Measurements from ENCODE around the gene ZFYVE19.

The ZFYVE19 gene

DNA sequence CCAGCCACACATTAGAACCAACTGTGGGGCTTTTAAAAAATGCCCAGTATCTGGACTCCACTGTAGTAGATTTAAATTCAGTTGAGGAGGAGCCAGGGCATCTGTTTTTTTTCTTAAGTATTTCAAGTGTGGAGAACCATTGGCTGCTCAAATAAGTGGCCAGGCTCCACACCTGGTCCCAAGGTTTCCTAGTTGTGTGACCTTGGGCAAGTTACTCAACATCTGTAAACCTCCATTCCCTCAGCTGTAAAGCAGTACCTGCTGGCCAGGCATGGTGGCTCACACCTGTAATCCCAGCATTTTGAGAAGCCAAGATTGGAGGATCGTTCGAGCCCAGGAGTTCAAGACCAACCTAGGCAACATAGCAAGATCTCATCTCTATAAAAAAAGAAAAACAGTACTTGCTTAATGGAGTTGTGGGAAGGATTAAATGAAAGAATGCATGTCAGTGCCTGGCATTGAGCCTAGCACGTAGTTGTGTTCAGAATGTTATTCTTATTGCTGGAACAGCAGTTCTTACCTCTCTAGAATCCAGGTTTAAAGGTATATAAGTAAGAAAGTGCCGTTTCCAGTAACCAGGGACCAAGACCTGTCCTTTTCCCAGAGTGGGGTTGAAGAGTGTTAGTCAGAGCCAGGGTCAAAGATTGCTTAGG is 19.7 kb downstream of the ZFYVE19 start:
- no peak overlapping the region for H3K4me2 ChIP-seq (ENCODE audit: low read depth, low read length, poor library complexity, severe bottlenecking)

DNA sequence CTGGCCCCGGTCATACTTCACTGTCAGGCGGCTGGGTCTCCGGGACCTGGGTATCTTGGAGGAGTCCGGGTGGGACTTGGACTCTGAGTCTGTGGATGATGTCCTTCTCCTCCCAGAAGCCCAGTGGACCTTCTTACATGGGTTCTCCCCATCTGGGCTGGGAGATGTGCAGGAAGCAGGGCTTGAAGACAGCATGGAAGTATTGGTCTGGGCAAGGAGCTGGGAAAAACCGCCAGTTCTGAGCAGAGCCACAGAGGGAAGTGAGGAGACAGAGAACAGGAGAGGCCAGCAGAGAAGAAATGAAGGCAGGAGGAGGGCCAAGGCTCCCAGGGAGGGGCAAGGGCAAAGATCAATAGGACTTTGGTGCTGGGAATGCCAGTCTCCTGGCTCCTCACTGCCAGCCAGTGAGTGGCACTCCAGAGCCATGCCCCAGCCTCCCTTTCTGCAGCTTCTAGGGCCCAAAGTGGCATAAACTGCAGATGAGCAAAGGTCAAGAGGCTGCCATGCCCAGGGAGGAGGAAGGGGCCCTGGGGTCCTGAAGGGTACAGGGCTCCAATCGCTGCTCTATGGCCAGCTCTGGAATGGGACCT is 21.7 kb downstream of the ZFYVE19 start, which contains the start of gene PPP1R14D:
TSS of gene PPP1R14D (minus strand) at position 262 of the 590 bp plus-strand sequence. CDS start at position 195, 67 bp downstream.
- H3K79me2 ChIP-seq (ENCODE audit: insufficient read depth, low read length): no peaks in the 10 kb centered on the region
- H3K9me3 ChIP-seq (ENCODE audit: insufficient read depth, low read depth, low read length): no peaks in the 10 kb centered on the region
- H3K36me3 ChIP-seq (ENCODE audit: insufficient read depth, low read length): no peaks in the 10 kb centered on the region
- TF ChIP-seq, protein P1, sequence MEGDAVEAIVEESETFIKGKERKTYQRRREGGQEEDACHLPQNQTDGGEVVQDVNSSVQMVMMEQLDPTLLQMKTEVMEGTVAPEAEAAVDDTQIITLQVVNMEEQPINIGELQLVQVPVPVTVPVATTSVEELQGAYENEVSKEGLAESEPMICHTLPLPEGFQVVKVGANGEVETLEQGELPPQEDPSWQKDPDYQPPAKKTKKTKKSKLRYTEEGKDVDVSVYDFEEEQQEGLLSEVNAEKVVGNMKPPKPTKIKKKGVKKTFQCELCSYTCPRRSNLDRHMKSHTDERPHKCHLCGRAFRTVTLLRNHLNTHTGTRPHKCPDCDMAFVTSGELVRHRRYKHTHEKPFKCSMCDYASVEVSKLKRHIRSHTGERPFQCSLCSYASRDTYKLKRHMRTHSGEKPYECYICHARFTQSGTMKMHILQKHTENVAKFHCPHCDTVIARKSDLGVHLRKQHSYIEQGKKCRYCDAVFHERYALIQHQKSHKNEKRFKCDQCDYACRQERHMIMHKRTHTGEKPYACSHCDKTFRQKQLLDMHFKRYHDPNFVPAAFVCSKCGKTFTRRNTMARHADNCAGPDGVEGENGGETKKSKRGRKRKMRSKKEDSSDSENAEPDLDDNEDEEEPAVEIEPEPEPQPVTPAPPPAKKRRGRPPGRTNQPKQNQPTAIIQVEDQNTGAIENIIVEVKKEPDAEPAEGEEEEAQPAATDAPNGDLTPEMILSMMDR (conservative IDR thresholded peaks at IDR 0.05; ENCODE audit: low read length): no peak
- no peak for TF ChIP-seq EZH2phosphoT487 (IDR thresholded peaks at IDR 0.05; ENCODE audit: borderline replicate concordance)
- no peak within 1 kb of the TSS for H3K9ac ChIP-seq (ENCODE audit: low read depth, low read length, poor library complexity, severe bottlenecking)
- H3K4me1 ChIP-seq (ENCODE audit: insufficient read depth, low read length, poor library complexity, severe bottlenecking): no peaks in the 10 kb centered on the region
- no peaks in the 10 kb centered on the region for H3K9me2 ChIP-seq (replicated peaks; ENCODE audit: low read depth, low read length)
- H3K4me2 ChIP-seq (ENCODE audit: low read depth, low read length, poor library complexity, severe bottlenecking): no peak within 1 kb of the TSS
- no peaks in the 10 kb centered on the region for H4K20me1 ChIP-seq (ENCODE audit: insufficient read depth, low read length, poor library complexity, severe bottlenecking)
- no peaks in the 10 kb centered on the region for H3F3A ChIP-seq (ENCODE audit: low read depth)
- H3K27me3 ChIP-seq (ENCODE audit: insufficient read depth, low read length, poor library complexity, severe bottlenecking): no peaks in the 10 kb centered on the region
- no peak within 1 kb of the TSS for H2AFZ ChIP-seq (ENCODE audit: low read length)
- no peak within 1 kb of the TSS for H3K4me3 ChIP-seq (ENCODE audit: low read length, poor library complexity, severe bottlenecking)

More for the DNA sequence above, 19.7 kb downstream of the ZFYVE19 start:
- Histone ChIP-seq H3K9me2 (replicated peaks; ENCODE audit: low read depth, low read length) (no peaks in the 10 kb centered on the region), H3K9me3 (ENCODE audit: insufficient read depth, low read depth, low read length) (no peaks in the 10 kb centered on the region), H3K79me2 (ENCODE audit: insufficient read depth, low read length) (no peaks in the 10 kb centered on the region), H3K4me3 (ENCODE audit: low read length, poor library complexity, severe bottlenecking) (no peak overlapping the region), H2AFZ (ENCODE audit: low read length) (no peak overlapping the region), H3K9ac (ENCODE audit: low read depth, low read length, poor library complexity, severe bottlenecking) (no peak overlapping the region), H3K36me3 (ENCODE audit: insufficient read depth, low read length) (no peaks in the 10 kb centered on the region), H4K20me1 (ENCODE audit: insufficient read depth, low read length, poor library complexity, severe bottlenecking) (no peaks in the 10 kb centered on the region), H3F3A (ENCODE audit: low read depth) (no peaks in the 10 kb centered on the region), H3K27me3 (ENCODE audit: insufficient read depth, low read length, poor library complexity, severe bottlenecking) (no peaks in the 10 kb centered on the region), H3K4me1 (ENCODE audit: insufficient read depth, low read length, poor library complexity, severe bottlenecking) (no peaks in the 10 kb centered on the region)
- no peak for TF ChIP-seq EZH2phosphoT487 (IDR thresholded peaks at IDR 0.05; ENCODE audit: borderline replicate concordance)
- TF ChIP-seq, protein P1 (conservative IDR thresholded peaks at IDR 0.05; ENCODE audit: low read length): no peak

GRCh38 chr15:40829115-40829514 is 22.2 kb downstream of the ZFYVE19 start:
- Histone ChIP-seq H3K4me3 (ENCODE audit: low read length, poor library complexity, severe bottlenecking) (no peak overlapping the region), H3K9me3 (ENCODE audit: insufficient read depth, low read depth, low read length) (no peaks in the 10 kb centered on the region), H2AFZ (ENCODE audit: low read length) (no peak overlapping the region), H4K20me1 (ENCODE audit: insufficient read depth, low read length, poor library complexity, severe bottlenecking) (no peaks in the 10 kb centered on the region), H3K36me3 (ENCODE audit: insufficient read depth, low read length) (no peaks in the 10 kb centered on the region), H3K27me3 (ENCODE audit: insufficient read depth, low read length, poor library complexity, severe bottlenecking) (no peaks in the 10 kb centered on the region), H3K9ac (ENCODE audit: low read depth, low read length, poor library complexity, severe bottlenecking) (no peak overlapping the region), H3K4me1 (ENCODE audit: insufficient read depth, low read length, poor library complexity, severe bottlenecking) (no peaks in the 10 kb centered on the region), H3K4me2 (ENCODE audit: low read depth, low read length, poor library complexity, severe bottlenecking) (no peak overlapping the region), H3K79me2 (ENCODE audit: insufficient read depth, low read length) (no peaks in the 10 kb centered on the region), H3F3A (ENCODE audit: low read depth) (no peaks in the 10 kb centered on the region), H3K9me2 (replicated peaks; ENCODE audit: low read depth, low read length) (no peaks in the 10 kb centered on the region)
- TF ChIP-seq, protein P1 (conservative IDR thresholded peaks at IDR 0.05; ENCODE audit: low read length): no peak
- TF ChIP-seq EZH2phosphoT487 (IDR thresholded peaks at IDR 0.05; ENCODE audit: borderline replicate concordance): no peak

Data from Loucy (cell line).